ENCODE measurements around the gene CCNY. TPM values are rescaled to one million over a fixed set of nuclear protein-coding genes. Genes with fewer than 3 reads are reported as not detected.
"Not testable (repeated sequence)": the region's sequence is repeated elsewhere in the genome, so short reads cannot be mapped to it uniquely, and the experiment has no call there.

Gene CCNY
- polyA plus RNA-seq, 4 donors, result 100 to 118 (median 113) TPM

DNA sequence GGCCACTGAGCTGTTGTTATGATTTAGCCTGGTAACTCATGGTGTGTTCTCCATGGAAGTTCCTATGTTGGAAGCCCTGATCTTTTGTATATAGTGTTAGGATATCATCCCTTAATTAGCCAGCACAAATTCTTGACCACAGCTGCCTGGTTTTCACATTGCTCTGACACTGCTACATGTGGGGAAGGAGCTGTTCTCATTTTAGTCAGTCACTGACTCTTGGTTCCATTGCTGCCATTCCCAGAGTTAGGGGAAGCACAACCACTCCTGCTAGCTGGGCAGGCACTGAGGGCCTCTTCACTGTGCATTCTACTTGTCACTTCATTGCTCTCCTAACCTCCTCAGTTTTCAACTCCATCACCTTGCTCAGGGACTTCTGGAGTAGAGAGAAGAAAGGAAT, 170.4 kb downstream of the CCNY start:
- no peak for DNase-seq (ENCODE audit: low read depth in 4 of 4, low spot score in 3 of 4)

DNA sequence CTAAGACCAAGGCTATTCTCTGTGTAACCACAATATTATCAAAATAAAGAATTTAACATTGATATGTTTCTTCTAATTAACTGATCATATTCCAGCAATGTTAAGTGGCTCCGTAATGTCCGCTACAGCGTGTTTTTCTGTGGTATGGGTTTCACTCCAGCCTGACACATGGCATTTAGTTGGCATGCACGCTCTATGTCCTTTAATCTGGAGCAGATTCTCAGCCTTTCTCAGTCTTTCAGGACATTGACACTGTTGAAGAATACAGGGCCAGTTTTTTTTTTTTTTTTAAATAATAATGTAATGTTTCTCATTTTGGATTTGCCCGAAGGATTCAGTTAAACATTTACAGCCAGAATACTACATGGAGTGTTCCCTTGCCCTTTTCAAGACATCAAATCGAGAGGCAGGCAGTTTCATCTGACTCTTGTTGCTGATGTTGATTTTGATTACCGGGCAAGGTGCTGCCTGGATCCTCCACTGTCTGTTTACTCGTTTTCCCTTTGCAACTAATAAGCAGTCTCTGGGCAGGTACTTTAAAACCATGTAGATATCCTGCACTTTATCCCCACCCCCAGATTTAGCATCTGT, 171.3 kb downstream of the CCNY start:
- DNase-seq (ENCODE audit: low read depth in 4 of 4, low spot score in 3 of 4), result no peak

DNA sequence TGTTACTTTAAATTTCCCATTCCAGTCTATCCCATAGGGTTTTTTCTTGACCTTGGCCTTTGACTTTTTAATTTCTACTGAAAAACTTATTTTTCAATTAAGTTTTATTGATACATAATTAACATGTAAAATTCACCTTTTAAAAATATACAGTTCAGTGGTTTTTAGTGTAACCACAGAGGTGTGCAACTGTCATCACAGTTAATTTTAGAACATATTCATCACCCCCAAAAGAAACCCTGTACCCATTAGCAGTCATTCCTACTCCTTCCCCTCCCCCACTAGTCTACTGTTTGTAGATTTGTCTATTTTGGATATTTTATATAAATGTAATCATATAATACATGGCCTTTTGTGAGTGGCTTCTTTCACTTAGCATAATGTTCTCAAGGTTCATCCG, 172.3 kb downstream of the CCNY start:
- DNase-seq (ENCODE audit: low read depth in 4 of 4, low spot score in 3 of 4), result no peak

DNA sequence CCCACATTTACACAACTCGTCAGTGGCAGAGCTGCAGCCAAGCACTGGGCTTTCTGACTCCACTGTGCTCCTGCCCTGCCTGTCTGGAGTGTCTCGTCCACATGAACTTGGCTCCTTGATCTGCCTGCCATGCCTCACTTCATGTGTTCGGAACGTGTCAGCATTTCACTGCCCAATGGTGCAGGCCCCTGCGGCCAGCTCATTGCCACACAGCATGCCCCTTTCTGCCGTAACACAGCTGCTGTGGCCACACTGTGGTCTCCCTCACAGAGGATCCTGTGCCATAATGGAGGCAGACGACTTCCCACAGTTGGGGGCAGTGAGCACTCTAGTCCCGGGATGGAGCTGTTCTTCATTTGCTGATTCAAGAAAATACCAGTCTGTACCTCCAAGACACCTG, 174.6 kb downstream of the CCNY start:
- no peak for DNase-seq (ENCODE audit: low read depth in 4 of 4, low spot score in 3 of 4)

DNA sequence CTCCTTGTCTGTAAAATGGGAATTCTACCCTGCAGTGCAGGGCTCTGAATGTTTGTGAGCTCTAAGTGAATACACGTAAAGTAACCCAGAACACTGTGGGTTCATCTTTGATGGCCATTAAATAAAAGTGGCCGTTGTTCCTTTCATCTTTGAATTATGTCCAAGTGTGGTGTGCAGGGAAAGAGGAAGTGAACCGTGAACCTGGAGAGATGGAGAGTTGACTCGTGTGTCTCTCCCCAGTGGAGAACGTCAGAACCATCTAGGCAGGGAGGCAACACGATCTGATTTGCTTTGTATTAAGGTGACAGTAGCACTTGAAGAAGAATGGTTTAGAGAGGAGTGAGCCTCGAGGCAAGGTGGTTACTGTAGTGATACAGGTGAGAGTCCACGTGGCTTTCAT, 175.3 kb downstream of the CCNY start:
- DNase-seq (ENCODE audit: low read depth in 4 of 4, low spot score in 3 of 4), result no peak

DNA sequence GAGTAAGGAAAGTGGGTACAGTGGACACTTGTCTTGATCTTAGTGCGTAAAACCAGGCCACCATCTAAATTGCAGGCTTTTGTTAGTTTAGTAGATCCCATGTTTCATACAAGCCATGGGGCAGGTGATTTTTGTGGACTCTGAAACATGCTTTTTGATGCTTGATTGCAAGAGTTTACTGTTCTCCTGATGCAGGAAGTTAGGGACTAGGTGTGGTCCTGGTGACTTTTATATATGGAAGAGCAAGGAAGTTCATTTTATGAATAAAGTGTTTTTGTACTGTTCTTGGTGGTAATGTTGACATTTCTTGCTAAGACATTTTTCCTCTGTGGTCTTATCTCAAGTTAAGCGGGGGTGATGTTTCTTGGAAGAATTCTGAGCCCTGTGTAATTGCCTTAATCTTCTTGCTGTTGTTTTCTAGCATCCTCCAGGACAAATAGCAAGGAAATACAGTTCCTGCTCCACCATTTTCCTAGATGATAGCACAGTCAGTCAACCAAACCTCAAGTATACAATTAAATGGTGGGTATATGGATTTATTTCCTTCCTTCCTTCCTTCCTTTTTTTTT, 179.9 kb downstream of the CCNY start:
- no peak for DNase-seq (ENCODE audit: low read depth in 4 of 4, low spot score in 3 of 4)

DNA sequence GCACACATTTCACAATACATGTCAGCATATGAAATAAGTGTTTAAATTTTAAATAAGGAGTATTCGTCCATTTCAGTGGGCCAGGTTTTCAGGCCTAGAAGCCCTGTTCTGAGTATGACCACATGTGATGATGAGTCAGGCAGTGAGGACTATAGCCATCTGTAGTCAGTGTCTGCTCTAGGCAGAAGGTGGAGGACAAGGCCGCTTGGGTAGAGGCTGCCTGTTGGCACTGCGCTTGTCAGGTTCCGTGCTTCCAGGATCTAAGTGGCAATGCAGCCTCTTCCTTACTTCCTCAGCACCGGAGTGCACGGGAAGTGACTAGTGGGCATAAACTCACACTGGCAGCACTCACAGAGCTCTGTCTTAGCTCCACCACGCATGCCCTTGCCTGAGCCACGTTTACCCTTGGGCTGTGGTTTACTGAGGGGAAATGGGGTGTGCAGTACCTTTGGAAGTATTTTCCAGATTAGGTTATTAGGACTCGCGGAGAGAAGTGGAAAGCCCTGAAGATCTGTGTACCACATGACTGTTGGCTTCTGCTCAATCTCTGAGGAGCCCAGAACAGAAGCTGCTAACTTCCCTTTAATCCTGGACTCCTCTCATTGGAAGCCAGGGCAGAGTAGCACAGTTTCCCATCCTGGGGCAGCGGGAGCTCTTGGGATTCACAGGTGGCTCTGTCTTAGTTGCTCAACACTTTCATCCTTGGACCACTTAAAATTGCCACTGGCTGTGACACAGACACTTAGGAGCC, 181.3 kb downstream of the CCNY start:
- no peak for DNase-seq (ENCODE audit: low read depth in 4 of 4, low spot score in 3 of 4)

DNA sequence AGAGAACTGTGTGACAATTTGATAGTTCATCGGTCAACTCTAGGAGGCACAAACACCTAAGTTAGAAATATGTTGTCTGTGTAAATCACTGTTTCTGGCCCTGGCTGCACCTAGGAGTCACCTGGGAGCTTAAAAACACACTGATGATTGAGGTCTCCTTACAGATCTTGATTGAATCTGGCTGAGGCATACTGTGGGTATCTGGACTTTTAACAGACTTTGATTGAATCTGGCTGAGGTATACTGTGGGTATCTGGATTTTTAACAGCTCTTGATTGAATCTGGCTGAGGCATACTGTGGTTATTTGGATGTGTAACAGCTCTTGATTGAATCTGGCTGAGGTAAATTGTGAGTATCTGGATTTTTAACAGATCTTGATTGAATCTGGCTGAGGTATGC, 181.9 kb downstream of the CCNY start:
- DNase-seq (ENCODE audit: low read depth in 4 of 4, low spot score in 3 of 4), result not testable (repeated sequence)

DNA sequence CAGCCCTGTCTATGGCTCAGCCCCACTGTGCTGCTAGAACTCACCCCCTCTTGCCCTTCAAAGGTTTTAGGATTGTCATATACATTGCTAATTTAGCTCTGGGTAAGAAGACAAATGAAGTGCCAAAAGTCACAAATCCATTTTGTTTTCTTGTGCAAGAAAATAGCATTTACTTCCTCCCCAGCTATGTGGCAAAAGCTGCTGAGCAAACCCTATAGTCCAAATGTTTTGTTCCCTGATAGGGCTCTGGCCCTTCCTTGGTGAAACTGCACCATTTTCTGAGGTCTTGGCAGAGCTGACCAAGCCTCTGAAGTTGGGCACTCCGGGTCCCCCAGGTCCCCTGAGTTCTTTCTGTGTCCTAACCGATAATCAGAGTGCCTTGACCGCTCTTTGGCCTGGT, 184.7 kb downstream of the CCNY start:
- no peak for DNase-seq (ENCODE audit: low read depth in 4 of 4, low spot score in 3 of 4)

DNA sequence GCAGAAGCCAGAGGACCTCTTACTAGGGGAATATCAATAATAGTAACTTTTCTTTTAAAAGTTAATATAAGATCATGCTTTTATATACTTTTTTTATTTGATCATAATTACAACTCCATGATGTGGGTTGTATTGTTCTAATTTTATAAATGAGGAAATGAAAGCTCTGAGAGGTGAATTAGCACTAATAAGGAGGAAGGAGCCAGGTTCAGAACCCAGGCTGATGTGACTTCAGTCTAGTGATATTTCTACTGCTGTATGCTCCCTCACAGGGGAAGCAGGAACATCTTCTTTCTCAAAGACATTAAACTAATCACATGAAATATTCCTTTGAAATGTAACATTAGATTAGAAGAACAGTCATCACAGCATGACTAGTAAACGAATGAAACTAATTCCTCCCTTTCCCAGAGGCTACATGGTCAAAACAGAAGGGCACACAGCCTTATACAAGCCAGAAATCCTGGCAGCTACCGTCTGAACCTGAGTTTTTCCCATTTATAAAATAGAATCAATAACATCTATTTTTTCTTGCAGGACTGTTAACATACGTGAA, 187.4 kb downstream of the CCNY start:
- no peak for DNase-seq (ENCODE audit: low read depth in 4 of 4, low spot score in 3 of 4)

DNA sequence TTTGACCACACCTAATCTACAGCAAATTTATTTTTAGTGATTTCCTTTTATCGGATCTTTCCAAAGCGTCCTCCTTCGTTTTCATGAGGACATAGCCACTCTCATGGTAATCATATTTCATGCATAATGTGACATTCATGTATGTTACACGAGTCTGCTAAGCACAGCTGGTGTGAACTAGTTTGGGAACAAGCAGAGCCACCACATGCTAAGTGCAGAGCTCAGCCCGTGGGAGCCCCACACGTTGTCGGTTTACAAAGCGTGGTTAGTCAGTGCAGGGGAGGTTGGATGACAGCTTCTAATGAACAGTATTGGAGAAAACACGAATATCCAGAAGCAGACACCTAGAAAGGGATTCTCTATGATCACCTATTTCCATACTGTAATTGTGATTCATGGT, 190.4 kb downstream of the CCNY start:
- no peak for DNase-seq (ENCODE audit: low read depth in 4 of 4, low spot score in 3 of 4)

DNA sequence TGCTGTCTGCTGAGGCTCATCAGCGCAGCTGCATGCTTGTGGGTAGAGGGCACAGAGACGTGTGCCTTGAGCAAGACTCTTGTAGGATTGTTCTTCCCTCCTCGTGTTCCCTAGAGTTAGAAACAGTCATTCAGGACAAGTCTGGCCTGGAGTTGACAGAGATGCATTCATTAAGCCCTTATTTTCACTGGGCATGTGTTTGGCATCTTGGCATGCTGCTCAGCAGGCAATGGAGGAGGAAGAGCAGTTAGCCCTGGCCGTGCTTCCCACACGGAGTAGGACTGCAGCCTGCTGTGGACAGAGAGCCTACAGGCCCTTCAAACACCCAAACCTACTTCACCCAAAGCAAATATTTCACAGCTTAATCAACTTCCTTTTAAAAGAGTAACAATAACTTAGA, 195.8 kb downstream of the CCNY start:
- DNase-seq (ENCODE audit: low read depth in 4 of 4, low spot score in 3 of 4), result no peak

DNA sequence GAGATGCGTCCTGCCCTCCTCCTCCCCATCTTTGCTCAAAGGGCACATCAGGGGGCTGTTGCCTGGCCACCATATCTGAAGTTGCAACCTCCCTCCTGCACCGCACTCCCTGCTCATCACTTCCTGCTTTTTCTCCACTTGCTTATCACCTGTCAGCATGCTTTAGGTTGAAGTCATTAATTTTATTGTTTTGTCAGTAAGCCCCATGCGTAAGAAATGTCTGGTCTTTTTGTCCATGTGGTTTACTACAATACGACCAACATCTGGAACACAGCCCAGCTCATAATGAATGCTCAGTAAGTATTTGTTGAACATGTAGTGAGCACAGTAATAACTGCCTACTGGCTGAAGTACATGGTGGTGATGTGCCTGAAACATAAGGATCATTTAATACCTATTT, 197.3 kb downstream of the CCNY start:
- DNase-seq (ENCODE audit: low read depth in 4 of 4, low spot score in 3 of 4), result no peak

DNA sequence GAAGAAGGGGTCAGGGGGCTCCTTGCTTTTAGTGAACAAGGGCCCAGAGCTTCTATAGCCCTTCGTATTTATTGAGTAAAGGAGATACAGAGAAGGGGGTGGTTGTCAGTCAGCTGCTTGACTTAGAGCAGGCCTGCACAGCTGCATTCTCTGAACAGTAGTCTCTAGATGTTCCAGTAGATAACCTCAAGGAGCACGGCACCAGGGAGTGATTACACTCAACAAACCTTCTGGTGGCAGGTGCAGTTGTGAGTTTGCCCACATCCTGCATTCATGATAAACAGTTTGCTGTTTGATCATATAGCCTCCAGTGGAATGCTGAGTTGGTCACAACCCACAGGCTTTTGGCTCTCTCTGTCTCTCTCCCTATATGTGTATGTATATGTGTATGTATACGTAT, 198.8 kb downstream of the CCNY start:
- no peak for DNase-seq (ENCODE audit: low read depth in 4 of 4, low spot score in 3 of 4)

DNA sequence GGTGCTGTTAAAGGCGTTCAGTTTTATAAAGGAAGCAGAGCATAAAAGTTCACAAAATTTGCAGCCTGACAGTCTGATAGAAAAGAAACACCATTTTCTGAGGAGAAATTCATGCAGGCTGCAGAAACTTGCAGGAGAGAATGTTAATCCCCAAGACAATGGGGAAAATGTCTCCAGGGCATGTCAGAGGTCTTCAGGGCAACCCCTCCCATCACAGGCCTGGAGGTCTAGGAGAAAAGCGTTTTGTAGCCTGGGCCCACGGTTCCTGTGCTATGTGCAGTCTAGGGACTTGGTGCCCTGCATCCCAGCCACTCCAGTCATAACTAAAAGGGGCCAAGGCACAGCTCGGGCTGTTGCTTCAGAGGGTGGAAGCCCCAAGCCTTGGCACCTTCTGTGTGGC, 200.5 kb downstream of the CCNY start:
- no peak for DNase-seq (ENCODE audit: low read depth in 4 of 4, low spot score in 3 of 4)

DNA sequence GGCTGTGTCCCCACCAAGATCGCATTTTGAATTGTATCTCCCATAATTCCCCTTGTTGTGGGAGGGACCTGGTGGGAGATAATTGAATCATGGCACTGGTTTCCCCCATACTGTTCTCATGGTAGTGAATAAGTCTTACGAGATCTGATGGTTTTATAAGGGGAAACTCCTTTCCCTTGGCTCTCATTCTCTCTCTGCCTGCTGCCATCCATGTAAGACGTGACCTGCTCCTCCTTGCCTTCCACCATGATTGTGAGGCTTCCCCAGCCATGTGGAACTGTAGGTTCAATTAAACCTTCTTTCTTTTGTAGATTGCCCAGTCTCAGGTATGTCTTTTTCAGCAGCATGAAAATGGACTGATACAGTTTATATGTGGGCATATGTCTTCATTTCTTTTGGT, 201.6 kb downstream of the CCNY start:
- not testable (repeated sequence) for DNase-seq (ENCODE audit: low read depth in 4 of 4, low spot score in 3 of 4)

DNA sequence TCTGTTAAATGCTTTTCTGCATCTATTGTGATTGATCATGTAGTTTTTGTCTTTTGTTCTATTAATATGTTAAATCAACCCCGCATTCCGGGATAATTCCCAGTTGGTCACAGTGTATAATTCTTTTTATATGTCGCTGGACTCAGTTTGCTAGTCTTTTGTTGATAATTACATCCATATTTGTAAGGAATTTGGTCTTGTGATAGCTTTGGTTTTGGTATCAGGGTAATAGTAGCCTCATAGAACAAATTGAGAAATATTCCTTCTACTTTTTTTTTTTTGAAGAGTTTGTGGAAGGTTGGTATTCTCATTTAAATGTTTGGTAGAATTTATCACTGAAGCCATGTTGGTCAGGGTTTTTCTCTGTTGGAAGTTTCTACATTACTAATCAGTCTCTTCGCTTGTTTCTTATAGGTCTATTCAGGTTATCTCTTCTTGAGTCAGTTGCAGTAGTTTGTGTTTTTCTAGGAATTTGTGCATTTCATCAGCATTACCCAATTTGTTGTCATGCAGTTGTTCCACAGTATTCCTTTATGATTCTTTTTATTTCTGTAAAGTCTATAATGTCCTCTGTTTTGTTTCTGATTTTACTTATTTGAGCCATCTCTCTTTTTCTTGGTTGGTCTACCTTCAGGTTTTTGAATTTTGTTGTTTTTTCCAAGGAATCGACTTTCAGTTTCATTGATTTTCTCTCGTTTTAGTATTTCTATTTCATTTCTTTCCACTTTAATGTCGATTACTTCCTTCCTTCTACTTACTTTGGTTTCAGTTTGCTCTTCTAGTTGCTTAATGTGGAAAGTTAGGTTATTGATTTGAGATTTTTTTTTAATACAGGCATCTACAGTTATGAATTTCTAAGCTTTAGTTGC, 204.2 kb downstream of the CCNY start:
- DNase-seq (ENCODE audit: low read depth in 4 of 4, low spot score in 3 of 4), result no peak

DNA sequence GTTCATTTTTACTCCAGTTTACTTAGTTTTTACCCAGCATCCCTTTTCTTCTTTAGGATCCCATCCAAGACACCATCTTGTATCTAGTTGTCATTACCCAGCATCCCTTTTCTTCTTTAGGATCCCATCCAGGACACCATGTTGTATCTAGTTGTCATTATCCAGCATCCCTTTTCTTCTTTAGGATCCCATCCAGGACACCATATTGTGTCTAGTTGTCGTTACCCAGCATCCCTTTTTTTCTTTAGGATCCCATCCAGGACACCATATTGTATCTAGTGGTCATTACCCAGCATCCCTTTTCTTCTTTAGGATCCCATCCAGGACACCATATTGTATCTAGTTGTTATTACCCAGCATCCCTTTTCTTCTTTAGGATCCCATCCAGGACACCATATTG, 205.4 kb downstream of the CCNY start:
- no peak for DNase-seq (ENCODE audit: low read depth in 4 of 4, low spot score in 3 of 4)

DNA sequence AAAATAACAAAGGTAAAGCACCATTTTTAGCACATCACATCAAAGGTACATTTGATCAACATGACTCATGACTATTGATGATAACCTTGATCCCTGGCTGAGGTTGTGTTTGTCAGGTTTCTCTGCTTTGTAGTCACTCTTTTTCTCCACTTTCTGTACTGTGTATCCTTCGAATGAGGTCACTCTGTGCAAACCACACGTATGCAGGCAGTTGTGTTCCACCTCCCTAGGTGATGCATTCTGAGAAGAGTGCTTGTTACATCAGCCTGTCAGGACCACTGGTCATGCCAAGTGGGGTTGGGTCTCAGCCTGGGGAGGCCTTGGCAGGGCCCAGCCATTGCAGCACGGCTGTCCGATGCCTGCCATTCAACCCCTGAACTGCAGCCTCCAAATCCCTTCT, 206.0 kb downstream of the CCNY start:
- no peak for DNase-seq (ENCODE audit: low read depth in 4 of 4, low spot score in 3 of 4)

DNA sequence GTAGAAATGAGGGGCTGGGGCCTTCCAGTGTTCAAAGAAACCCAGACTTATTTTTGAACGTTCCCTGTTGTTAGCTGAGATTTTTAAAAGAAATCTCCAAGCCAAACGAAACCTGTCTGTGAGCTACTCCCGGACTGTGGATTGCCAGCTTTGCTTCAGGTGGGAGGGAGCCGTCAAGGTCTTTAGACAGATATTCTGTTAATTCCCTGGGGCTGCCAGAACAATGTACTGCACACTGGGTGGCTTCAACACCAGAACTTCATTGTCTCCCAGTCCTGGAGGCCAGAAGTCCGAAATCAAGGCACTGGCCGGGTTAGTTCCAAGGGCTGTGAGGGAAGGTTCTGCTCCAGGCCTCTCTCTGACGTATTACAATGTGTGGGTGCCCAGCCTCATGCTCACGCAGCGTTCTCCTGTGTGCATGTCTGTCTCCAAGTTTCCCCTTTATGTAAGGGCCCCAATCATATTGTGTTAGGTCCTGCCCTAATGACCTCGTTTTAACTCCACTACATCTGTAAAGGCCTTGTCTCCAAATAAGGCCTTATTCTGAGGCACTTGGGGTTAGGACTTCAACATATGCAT, 208.9 kb downstream of the CCNY start:
- DNase-seq (ENCODE audit: low read depth in 4 of 4, low spot score in 3 of 4), result no peak
